GM18861 (cell line): ENCODE results near the gene FAM24A.

Experiments
- ATAC-seq: cut with Tn5 transposase; IDR thresholded peaks from one replicate; pipeline ENCODE4 v1.9.1; 2021; ENCODE audit not compliant: unreplicated experiment

Gene FAM24A

GRCh38 chr10:122930140-122930539, 19.7 kb downstream of the FAM24A start:
- ATAC-seq = no peak

- ATAC-seq = no peak
These were observed 20.9 kb downstream of the FAM24A start for GRCh38 chr10:122931088-122931906.

GRCh38 chr10:122939133-122939855, 28.9 kb downstream of the FAM24A start:
- no peak for ATAC-seq

- ATAC-seq = no peak
These were observed 29.6 kb downstream of the FAM24A start for GRCh38 chr10:122939856-122940543.

GRCh38 chr10:122949296-122949695, 38.9 kb downstream of the FAM24A start:
- ATAC-seq = no peak

- peak; percentile 95 for ATAC-seq
These were observed 43.7 kb downstream of the FAM24A start, which contains the start of gene C10orf88 for GRCh38 chr10:122953902-122954730. Gene C10orf88, minus strand, starts transcription at chr10:122954227. Its CDS starts 49 bp downstream, at chr10:122954178.

- ATAC-seq = no peak
These were observed 44.3 kb downstream of the FAM24A start for GRCh38 chr10:122954731-122955050.

GRCh38 chr10:122955892-122956291, 45.5 kb downstream of the FAM24A start:
- ATAC-seq = no peak

GRCh38 chr10:122957474-122957873, 47.1 kb downstream of the FAM24A start:
- ATAC-seq = no peak

GRCh38 chr10:122962405-122962804, 52.0 kb downstream of the FAM24A start:
- no peak for ATAC-seq
